Panc1 (cell line): Measurements from ENCODE around the gene IRF2BP2. TPM values are rescaled to one million over a fixed set of nuclear protein-coding genes. Genes with fewer than 3 reads are reported as not detected.
"Not testable (repeated sequence)": the region's sequence is repeated elsewhere in the genome, so short reads cannot be mapped to it uniquely, and the experiment has no call there.

Source experiments
- ATAC-seq: fragments of 200-7000 bp; cut with Tn5 transposase; 2 replicates; pipeline ENCODE4 v1.9.1; 2020; ENCODE audit warnings: mild to moderate bottlenecking, moderate library complexity
- BruUV-seq: library from RNA; stranded (reverse); fragments of 400-500 nt; replicated peaks from 2 replicates; lab custom pipeline; 2021; lab: Mats Ljungman, UMichigan
- CTCF ChIA-PET: fragments of 300-600 bp; sonication (Branson Sonifier 250); formaldehyde crosslinking; loops from one replicate; lab custom pipeline; 2022; ENCODE audit warnings: antibody characterized with exemption; lab: Charles Lee
- POLR2A ChIA-PET: fragments of 300-600 bp; sonication (Branson Sonifier 250); formaldehyde crosslinking; loops from one replicate; lab custom pipeline; 2022; ENCODE audit warnings: antibody characterized with exemption; lab: Charles Lee
- DNase-seq: peaks from one replicate; pipeline ENCODE4 v3.0.0-alpha.2; 2010; ENCODE audit warnings: low read depth, low spot score
- H3K27ac ChIP-seq: 2 replicates; pipeline ENCODE4 v1.5.1; 2011; ENCODE audit warnings: mild to moderate bottlenecking, low read length, inconsistent platforms
- H3K27me3 ChIP-seq: fragments of 200-500 bp; sonication (Bioruptor generic); 2 replicates; pipeline ENCODE4 v1.6.0; 2014; ENCODE audit warnings: low read length, inconsistent platforms; ENCODE audit not compliant: control insufficient read depth, insufficient read depth
- H3K36me3 ChIP-seq: fragments of 200-500 bp; sonication (Bioruptor generic); 2 replicates; pipeline ENCODE4 v1.5.1; 2014; ENCODE audit warnings: inconsistent platforms, mild to moderate bottlenecking, low read length, moderate library complexity; ENCODE audit not compliant: control insufficient read depth, insufficient read depth
- H3K4me1 ChIP-seq: 2 replicates; pipeline ENCODE4 v1.5.1; 2011; ENCODE audit warnings: inconsistent platforms, mild to moderate bottlenecking, low read length, moderate library complexity; ENCODE audit not compliant: control insufficient read depth, insufficient read depth
- H3K4me3 ChIP-seq, 2 experiments: 2 replicates each; pipeline ENCODE4 v1.5.1; 2011 to 2012; ENCODE audit warnings: low read depth in 2 of 2, low read length in 2 of 2, mild to moderate bottlenecking in 2 of 2, inconsistent platforms in 1 of 2, moderate library complexity in 1 of 2
- H3K9me3 ChIP-seq: fragments of 200-500 bp; sonication (Bioruptor generic); 2 replicates; pipeline ENCODE4 v1.5.1; 2014; ENCODE audit warnings: low read depth, mild to moderate bottlenecking, inconsistent platforms, low read length, moderate library complexity; ENCODE audit not compliant: control insufficient read depth, insufficient read depth
- POLR2AphosphoS5 ChIP-seq: IDR thresholded peaks from 2 replicates; pipeline ENCODE4 v1.6.1; 2012; ENCODE audit warnings: mild to moderate bottlenecking, low read depth, low read length, moderate library complexity
- SIN3A ChIP-seq: IDR thresholded peaks from 2 replicates; pipeline ENCODE4 v1.6.1; 2012; ENCODE audit warnings: low read depth, mild to moderate bottlenecking, low read length, moderate library complexity, borderline replicate concordance; ENCODE audit not compliant: insufficient read depth
- TCF7L2 ChIP-seq: IDR thresholded peaks from 2 replicates; pipeline ENCODE4 v1.6.1; 2011; ENCODE audit warnings: mild to moderate bottlenecking, low read depth, low read length, inconsistent platforms
- in situ Hi-C: cut with HindIII; loops from 2 replicates; pipeline ENCODE4 v1.10.0; 2016; ENCODE audit warnings: low sequenced_read_pairs, low pct_unique_long_range_greater_than_20kb
- intact Hi-C: fragments of 100-400 bp; cut with micrococcal nuclease; formaldehyde crosslinking; loops from one replicate; pipeline ENCODE4 v1.10.0; 2022; ENCODE audit not compliant: unreplicated experiment
- total RNA-seq: library from RNA; stranded (reverse); gene quantifications from one replicate; pipeline ENCODE4 v1.2.1, GENCODE V29; 2021; ENCODE audit not compliant: unreplicated experiment
- TF ChIP-seq, protein P1 (sequence below): fragments of 450-650 bp; IDR thresholded peaks from 2 replicates; pipeline ENCODE4 v1.5.1; 2017; ENCODE audit warnings: mild to moderate bottlenecking
- TF ChIP-seq, protein P2 (sequence below), 2 experiments: IDR thresholded peaks; 2 replicates each; pipeline ENCODE4 v1.6.1; 2011 to 2012; ENCODE audit warnings: low read depth in 2 of 2, control low read depth in 1 of 2, low read length in 1 of 2, mild to moderate bottlenecking in 1 of 2, moderate library complexity in 1 of 2; ENCODE audit not compliant: insufficient read depth in 1 of 2

The IRF2BP2 gene
- total RNA-seq, 1 experiment from 2014 or later, result 187 TPM

DNA sequence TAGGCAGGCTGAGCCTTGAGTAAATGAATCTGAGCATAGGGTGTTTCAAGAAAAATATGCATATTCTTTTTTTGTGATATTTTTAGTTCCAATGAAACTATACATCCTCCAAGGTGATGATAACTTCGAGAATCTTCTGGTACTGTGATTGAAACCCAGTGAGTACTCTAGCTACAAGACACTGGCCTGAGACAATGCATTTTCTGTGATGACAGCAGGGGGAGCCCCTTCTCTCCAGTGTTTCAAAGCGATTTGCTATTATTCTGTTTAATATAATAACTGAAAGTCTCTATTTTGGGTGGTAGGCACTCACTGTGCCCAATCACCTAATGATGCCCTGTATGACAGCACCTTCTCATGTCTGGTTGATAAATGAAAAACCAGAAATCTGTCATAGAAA, 12.1 kb downstream of the IRF2BP2 start:
- peak overlapping the region; percentile 58; the same call in 1 of the 2 replicates for H3K27ac ChIP-seq
- H3K36me3 ChIP-seq, result peaks cover 10% of the 10 kb centered on the region; the same call in 1 of the 2 replicates
- H3K4me3 ChIP-seq, result no peak overlapping the region
- peaks cover 17% of the 10 kb centered on the region; the same call in 1 of the 2 replicates for H3K9me3 ChIP-seq
- intact Hi-C loops (no loop called here), in situ Hi-C loops (no loop called here)
- CTCF ChIA-PET, result interaction anchor here (0.6 to 2.0 kb wide), 4 partner anchors 90 to 507 kb away, joined by 3 to 5 read pairs (median 3); no protein-coding TSS in a partner anchor
- TF ChIP-seq, protein P1, sequence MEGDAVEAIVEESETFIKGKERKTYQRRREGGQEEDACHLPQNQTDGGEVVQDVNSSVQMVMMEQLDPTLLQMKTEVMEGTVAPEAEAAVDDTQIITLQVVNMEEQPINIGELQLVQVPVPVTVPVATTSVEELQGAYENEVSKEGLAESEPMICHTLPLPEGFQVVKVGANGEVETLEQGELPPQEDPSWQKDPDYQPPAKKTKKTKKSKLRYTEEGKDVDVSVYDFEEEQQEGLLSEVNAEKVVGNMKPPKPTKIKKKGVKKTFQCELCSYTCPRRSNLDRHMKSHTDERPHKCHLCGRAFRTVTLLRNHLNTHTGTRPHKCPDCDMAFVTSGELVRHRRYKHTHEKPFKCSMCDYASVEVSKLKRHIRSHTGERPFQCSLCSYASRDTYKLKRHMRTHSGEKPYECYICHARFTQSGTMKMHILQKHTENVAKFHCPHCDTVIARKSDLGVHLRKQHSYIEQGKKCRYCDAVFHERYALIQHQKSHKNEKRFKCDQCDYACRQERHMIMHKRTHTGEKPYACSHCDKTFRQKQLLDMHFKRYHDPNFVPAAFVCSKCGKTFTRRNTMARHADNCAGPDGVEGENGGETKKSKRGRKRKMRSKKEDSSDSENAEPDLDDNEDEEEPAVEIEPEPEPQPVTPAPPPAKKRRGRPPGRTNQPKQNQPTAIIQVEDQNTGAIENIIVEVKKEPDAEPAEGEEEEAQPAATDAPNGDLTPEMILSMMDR, result peak; percentile 68; the same call in 1 of the 2 replicates
- TF ChIP-seq, protein P2, sequence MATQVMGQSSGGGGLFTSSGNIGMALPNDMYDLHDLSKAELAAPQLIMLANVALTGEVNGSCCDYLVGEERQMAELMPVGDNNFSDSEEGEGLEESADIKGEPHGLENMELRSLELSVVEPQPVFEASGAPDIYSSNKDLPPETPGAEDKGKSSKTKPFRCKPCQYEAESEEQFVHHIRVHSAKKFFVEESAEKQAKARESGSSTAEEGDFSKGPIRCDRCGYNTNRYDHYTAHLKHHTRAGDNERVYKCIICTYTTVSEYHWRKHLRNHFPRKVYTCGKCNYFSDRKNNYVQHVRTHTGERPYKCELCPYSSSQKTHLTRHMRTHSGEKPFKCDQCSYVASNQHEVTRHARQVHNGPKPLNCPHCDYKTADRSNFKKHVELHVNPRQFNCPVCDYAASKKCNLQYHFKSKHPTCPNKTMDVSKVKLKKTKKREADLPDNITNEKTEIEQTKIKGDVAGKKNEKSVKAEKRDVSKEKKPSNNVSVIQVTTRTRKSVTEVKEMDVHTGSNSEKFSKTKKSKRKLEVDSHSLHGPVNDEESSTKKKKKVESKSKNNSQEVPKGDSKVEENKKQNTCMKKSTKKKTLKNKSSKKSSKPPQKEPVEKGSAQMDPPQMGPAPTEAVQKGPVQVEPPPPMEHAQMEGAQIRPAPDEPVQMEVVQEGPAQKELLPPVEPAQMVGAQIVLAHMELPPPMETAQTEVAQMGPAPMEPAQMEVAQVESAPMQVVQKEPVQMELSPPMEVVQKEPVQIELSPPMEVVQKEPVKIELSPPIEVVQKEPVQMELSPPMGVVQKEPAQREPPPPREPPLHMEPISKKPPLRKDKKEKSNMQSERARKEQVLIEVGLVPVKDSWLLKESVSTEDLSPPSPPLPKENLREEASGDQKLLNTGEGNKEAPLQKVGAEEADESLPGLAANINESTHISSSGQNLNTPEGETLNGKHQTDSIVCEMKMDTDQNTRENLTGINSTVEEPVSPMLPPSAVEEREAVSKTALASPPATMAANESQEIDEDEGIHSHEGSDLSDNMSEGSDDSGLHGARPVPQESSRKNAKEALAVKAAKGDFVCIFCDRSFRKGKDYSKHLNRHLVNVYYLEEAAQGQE (IDR thresholded peaks at IDR 0.05; ENCODE audit: insufficient read depth in 1 of 2, low read depth in 2 of 2, low read length in 1 of 2), result no peak
- no peak for DNase-seq
- peaks cover 38% of the 10 kb centered on the region for H3K4me1 ChIP-seq
- ATAC-seq, result no peak
- POLR2A ChIA-PET, result interaction anchor here (0.6 kb wide), 2 partner anchors 200 to 906 kb away, joined by 3 read pairs; partner anchors contain the start of gene B3GALNT2
- H3K27me3 ChIP-seq, result no peaks in the 10 kb centered on the region
- no TSS peak for BruUV-seq

DNA sequence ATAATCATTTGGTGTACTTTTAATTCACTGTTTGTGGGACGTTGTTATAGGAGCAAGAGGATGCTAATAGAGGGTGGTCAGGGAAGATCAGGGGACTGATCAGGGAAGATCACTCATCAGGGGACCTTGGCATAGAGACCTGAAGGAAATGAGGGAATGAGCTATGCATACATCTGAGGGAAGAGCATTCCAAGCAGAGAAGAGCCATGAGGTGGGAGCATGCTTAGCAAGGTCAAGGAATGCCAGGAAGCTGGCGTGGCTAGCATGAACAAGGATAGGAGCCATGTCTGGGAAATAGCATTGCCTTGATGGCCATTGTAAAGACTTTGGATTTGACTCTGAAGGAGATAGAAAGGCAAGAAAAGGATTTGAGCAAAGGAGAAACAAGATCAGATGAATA, 14.1 kb downstream of the IRF2BP2 start:
- in situ Hi-C loops, result no loop called here
- TF ChIP-seq POLR2AphosphoS5 (no peak), SIN3A (no peak), TCF7L2 (no peak)
- TF ChIP-seq, protein P2 (IDR thresholded peaks at IDR 0.05; ENCODE audit: insufficient read depth in 1 of 2, low read depth in 2 of 2, low read length in 1 of 2), result no peak
- TF ChIP-seq, protein P1, result no peak
- POLR2A ChIA-PET, result no interaction called here
- peaks cover 18% of the 10 kb centered on the region for H3K4me1 ChIP-seq
- no peaks in the 10 kb centered on the region for H3K36me3 ChIP-seq
- peak overlapping the region; percentile 58; the same call in 1 of the 2 replicates for H3K27ac ChIP-seq
- BruUV-seq, result no TSS peak
- CTCF ChIA-PET, result interaction anchor here (0.7 kb wide), 1 partner anchor 476 kb away, joined by 4 read pairs; no protein-coding TSS in a partner anchor
- H3K9me3 ChIP-seq, result peaks cover 17% of the 10 kb centered on the region; the same call in 1 of the 2 replicates
- intact Hi-C loops, result no loop called here
- no peaks in the 10 kb centered on the region for H3K27me3 ChIP-seq
- ATAC-seq, result no peak
- no peak overlapping the region for H3K4me3 ChIP-seq
- DNase-seq, result no peak

GRCh38 chr1:234594575-234594974, 15.4 kb downstream of the IRF2BP2 start:
- in situ Hi-C loops, ATAC-seq, intact Hi-C loops, CTCF ChIA-PET, H3K36me3 ChIP-seq, DNase-seq, H3K4me3 ChIP-seq, POLR2A ChIA-PET, BruUV-seq, H3K27me3 ChIP-seq: not testable (repeated sequence)
- peak overlapping the region; percentile 48; the same call in 1 of the 2 replicates for H3K27ac ChIP-seq
- peaks cover 17% of the 10 kb centered on the region; the same call in 1 of the 2 replicates for H3K9me3 ChIP-seq
- peaks cover 12% of the 10 kb centered on the region for H3K4me1 ChIP-seq
